ENCODE data around the gene KHDRBS2.

The KHDRBS2 gene

GRCh38 chr6:62045502-62045901, 240.5 kb downstream of the KHDRBS2 start:
- Mint-ChIP-seq H3K4me1 (no peaks in the 10 kb centered on the region), H3K9me3 (no peaks in the 10 kb centered on the region), H3K27me3 (ENCODE audit: low read depth) (no peaks in the 10 kb centered on the region), H3K27ac (no peak overlapping the region), H3K36me3 (ENCODE audit: low read depth) (no peaks in the 10 kb centered on the region), H3K4me3 (no peak overlapping the region)
- TF ChIP-seq, protein P1, sequence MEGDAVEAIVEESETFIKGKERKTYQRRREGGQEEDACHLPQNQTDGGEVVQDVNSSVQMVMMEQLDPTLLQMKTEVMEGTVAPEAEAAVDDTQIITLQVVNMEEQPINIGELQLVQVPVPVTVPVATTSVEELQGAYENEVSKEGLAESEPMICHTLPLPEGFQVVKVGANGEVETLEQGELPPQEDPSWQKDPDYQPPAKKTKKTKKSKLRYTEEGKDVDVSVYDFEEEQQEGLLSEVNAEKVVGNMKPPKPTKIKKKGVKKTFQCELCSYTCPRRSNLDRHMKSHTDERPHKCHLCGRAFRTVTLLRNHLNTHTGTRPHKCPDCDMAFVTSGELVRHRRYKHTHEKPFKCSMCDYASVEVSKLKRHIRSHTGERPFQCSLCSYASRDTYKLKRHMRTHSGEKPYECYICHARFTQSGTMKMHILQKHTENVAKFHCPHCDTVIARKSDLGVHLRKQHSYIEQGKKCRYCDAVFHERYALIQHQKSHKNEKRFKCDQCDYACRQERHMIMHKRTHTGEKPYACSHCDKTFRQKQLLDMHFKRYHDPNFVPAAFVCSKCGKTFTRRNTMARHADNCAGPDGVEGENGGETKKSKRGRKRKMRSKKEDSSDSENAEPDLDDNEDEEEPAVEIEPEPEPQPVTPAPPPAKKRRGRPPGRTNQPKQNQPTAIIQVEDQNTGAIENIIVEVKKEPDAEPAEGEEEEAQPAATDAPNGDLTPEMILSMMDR (IDR thresholded peaks at IDR 0.05; ENCODE audit: unreplicated experiment in 3 of 3), result no peak

GRCh38 chr6:62043084-62043483, 242.9 kb downstream of the KHDRBS2 start:
- Mint-ChIP-seq H3K9me3 (no peaks in the 10 kb centered on the region), H3K36me3 (ENCODE audit: low read depth) (no peaks in the 10 kb centered on the region), H3K27me3 (ENCODE audit: low read depth) (no peaks in the 10 kb centered on the region), H3K4me1 (no peaks in the 10 kb centered on the region), H3K27ac (no peak overlapping the region), H3K4me3 (no peak overlapping the region)
- TF ChIP-seq, protein P1 (IDR thresholded peaks at IDR 0.05; ENCODE audit: unreplicated experiment in 3 of 3), result no peak

DNA sequence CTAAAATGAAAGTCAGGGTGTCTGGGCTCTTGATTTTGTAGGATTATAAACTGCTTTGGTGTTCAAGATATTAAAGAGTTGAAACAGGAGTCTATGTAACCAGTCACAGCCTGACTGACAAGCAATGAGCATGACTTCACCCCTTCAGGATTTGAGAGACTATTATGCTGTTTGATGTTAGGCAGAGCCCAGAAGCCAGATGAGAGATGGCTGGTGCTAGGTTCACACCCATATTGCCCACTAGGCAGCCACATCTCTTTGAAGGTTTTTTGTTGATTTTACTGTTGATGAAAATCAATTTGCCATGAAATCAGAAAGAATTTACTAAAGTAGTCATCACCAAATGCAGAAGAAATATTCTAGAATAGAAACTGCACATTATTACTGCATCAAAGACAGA, 243.6 kb downstream of the KHDRBS2 start:
- TF ChIP-seq, protein P1 (IDR thresholded peaks at IDR 0.05; ENCODE audit: unreplicated experiment in 3 of 3), result no peak
- H3K36me3 Mint-ChIP-seq (ENCODE audit: low read depth), result no peaks in the 10 kb centered on the region

GRCh38 chr6:62039605-62040004, 246.4 kb downstream of the KHDRBS2 start:
- TF ChIP-seq, protein P1 (IDR thresholded peaks at IDR 0.05; ENCODE audit: unreplicated experiment in 3 of 3), result no peak
- no peaks in the 10 kb centered on the region for H3K27me3 Mint-ChIP-seq (ENCODE audit: low read depth)
- H3K4me3 Mint-ChIP-seq, result no peak overlapping the region
- no peak overlapping the region for H3K27ac Mint-ChIP-seq
- H3K9me3 Mint-ChIP-seq, result no peaks in the 10 kb centered on the region
- H3K4me1 Mint-ChIP-seq, result no peaks in the 10 kb centered on the region
- H3K36me3 Mint-ChIP-seq (ENCODE audit: low read depth), result no peaks in the 10 kb centered on the region

More for the DNA sequence above, 243.6 kb downstream of the KHDRBS2 start:
- Mint-ChIP-seq H3K4me3 (no peak overlapping the region), H3K4me1 (no peaks in the 10 kb centered on the region), H3K9me3 (no peaks in the 10 kb centered on the region), H3K27ac (no peak overlapping the region), H3K27me3 (ENCODE audit: low read depth) (no peaks in the 10 kb centered on the region)

- Mint-ChIP-seq H3K4me3 (no peak overlapping the region), H3K27ac (no peak overlapping the region), H3K27me3 (ENCODE audit: low read depth) (no peaks in the 10 kb centered on the region), H3K4me1 (no peaks in the 10 kb centered on the region), H3K36me3 (ENCODE audit: low read depth) (no peaks in the 10 kb centered on the region), H3K9me3 (peaks cover 5% of the 10 kb centered on the region)
- TF ChIP-seq, protein P1 (IDR thresholded peaks at IDR 0.05; ENCODE audit: unreplicated experiment in 3 of 3), result no peak
Measured at GRCh38 chr6:62037445-62037844, 248.6 kb downstream of the KHDRBS2 start.

DNA sequence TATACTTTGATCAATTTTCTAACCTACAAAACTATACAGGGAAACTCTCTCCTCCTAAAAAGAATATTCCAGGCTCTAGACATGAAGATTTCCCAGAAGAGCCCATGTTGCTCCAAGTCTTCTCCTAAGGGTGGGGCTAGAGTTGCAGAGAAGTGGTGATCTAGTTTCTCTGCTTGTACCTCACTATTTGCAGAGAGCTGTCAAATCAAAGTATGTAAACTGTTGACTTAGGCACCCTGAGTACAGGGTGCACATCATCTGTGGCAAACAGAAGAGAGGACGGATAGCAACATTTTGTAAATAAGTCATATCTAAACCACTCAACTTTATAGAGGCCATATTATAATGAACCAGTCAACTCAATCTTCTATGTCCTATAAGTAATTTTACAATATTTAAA, 250.1 kb downstream of the KHDRBS2 start:
- TF ChIP-seq, protein P1 (IDR thresholded peaks at IDR 0.05; ENCODE audit: unreplicated experiment in 3 of 3), result no peak
- Mint-ChIP-seq H3K9me3 (peaks cover 5% of the 10 kb centered on the region), H3K27me3 (ENCODE audit: low read depth) (no peaks in the 10 kb centered on the region), H3K4me1 (no peaks in the 10 kb centered on the region), H3K36me3 (ENCODE audit: low read depth) (no peaks in the 10 kb centered on the region), H3K4me3 (no peak overlapping the region), H3K27ac (no peak overlapping the region)

Measured in nephron (organoid).